Neuronal stem cell (in vitro differentiated cells): Measurements from ENCODE around the gene TNIP1.

Experiments
- DNase-seq: peaks from one replicate; pipeline ENCODE4 v3.0.0-alpha.2; 2013; ENCODE audit warnings: low spot score
- H2AFZ ChIP-seq: one replicate; pipeline ENCODE4 v1.6.1; 2013; ENCODE audit warnings: mild to moderate bottlenecking, low read length, inconsistent platforms
- H2AK5ac ChIP-seq: 2 replicates; pipeline ENCODE4 v1.6.1; 2013; ENCODE audit warnings: low read depth, mild to moderate bottlenecking, inconsistent platforms, low read length, moderate library complexity, mixed read lengths
- H2BK120ac ChIP-seq: 2 replicates; pipeline ENCODE4 v1.6.1; 2013; ENCODE audit warnings: low read depth, mild to moderate bottlenecking, inconsistent platforms, low read length, moderate library complexity, mixed read lengths
- H2BK12ac ChIP-seq: one replicate; pipeline ENCODE4 v1.6.1; 2013; ENCODE audit warnings: low read length, inconsistent platforms
- H2BK15ac ChIP-seq: 2 replicates; pipeline ENCODE4 v1.6.1; 2013; ENCODE audit warnings: mild to moderate bottlenecking, low read length, inconsistent platforms, mixed read lengths
- H2BK5ac ChIP-seq: one replicate; pipeline ENCODE4 v1.6.1; 2013; ENCODE audit warnings: inconsistent platforms, mild to moderate bottlenecking, low read length, moderate library complexity
- H3K14ac ChIP-seq: one replicate; pipeline ENCODE4 v1.6.1; 2013; ENCODE audit warnings: low read length, inconsistent platforms
- H3K18ac ChIP-seq: 2 replicates; pipeline ENCODE4 v1.6.1; 2013; ENCODE audit warnings: low read length, inconsistent platforms
- H3K23ac ChIP-seq: 2 replicates; pipeline ENCODE4 v1.6.1; 2013; ENCODE audit warnings: low read depth, mild to moderate bottlenecking, mixed read lengths, low read length, inconsistent platforms; ENCODE audit not compliant: poor library complexity
- H3K27ac ChIP-seq: replicated peaks from 3 replicates; pipeline ENCODE4 v1.5.1; 2013; ENCODE audit warnings: low read length, inconsistent platforms
- H3K27me3 ChIP-seq, 3 experiments: 2 replicates each; pipeline ENCODE4 v1.6.1; 2013; ENCODE audit warnings: low read length in 3 of 3, mild to moderate bottlenecking in 2 of 3, inconsistent platforms in 1 of 3, low read depth in 1 of 3, mixed read lengths in 1 of 3, moderate library complexity in 1 of 3; ENCODE audit not compliant: control insufficient read depth in 3 of 3, insufficient read depth in 3 of 3
- H3K36me3 ChIP-seq, 2 donors: replicated peaks in 1 of 2; 2 replicates each; pipeline ENCODE4 v1.6.1; 2013; ENCODE audit warnings: low read length in 2 of 2; ENCODE audit not compliant: control insufficient read depth in 2 of 2, insufficient read depth in 2 of 2
- H3K4ac ChIP-seq: 2 replicates; pipeline ENCODE4 v1.6.1; 2013; ENCODE audit warnings: inconsistent platforms, mild to moderate bottlenecking, low read length, moderate library complexity
- H3K4me1 ChIP-seq, 2 donors: 1 replicate in 1 of 2; 2 replicates in 1 of 2; pipeline ENCODE4 v1.6.1; 2013; ENCODE audit warnings: low read length in 2 of 2, low read depth in 1 of 2; ENCODE audit not compliant: control insufficient read depth in 2 of 2, insufficient read depth in 1 of 2
- H3K4me2 ChIP-seq: one replicate; pipeline ENCODE4 v1.6.1; 2013; ENCODE audit warnings: mild to moderate bottlenecking, low read length, inconsistent platforms; ENCODE audit not compliant: insufficient read depth, poor library complexity, severe bottlenecking
- H3K4me3 ChIP-seq, 2 donors: 2 replicates each; pipeline ENCODE4 v1.5.1; 2013; ENCODE audit warnings: low read length in 2 of 2, mild to moderate bottlenecking in 2 of 2, inconsistent platforms in 1 of 2, moderate library complexity in 1 of 2
- H3K79me1 ChIP-seq: one replicate; pipeline ENCODE4 v1.6.1; 2013; ENCODE audit warnings: low read depth, mild to moderate bottlenecking, inconsistent platforms, low read length, moderate library complexity
- H3K9ac ChIP-seq: one replicate; pipeline ENCODE4 v1.6.1; 2013; ENCODE audit warnings: mild to moderate bottlenecking, low read depth, low read length, inconsistent platforms; ENCODE audit not compliant: poor library complexity
- H3K9me3 ChIP-seq, 2 donors: replicated peaks in 1 of 2; 2 replicates each; pipeline versions ENCODE3 to v1.6.1; 2013; ENCODE audit warnings: low read length in 2 of 2, mild to moderate bottlenecking in 2 of 2, inconsistent platforms in 1 of 2, low read depth in 1 of 2, mixed read lengths in 1 of 2, moderate library complexity in 1 of 2; ENCODE audit not compliant: control insufficient read depth in 2 of 2, insufficient read depth in 1 of 2
- H4K8ac ChIP-seq: one replicate; pipeline ENCODE4 v1.6.1; 2013; ENCODE audit warnings: low read depth, mild to moderate bottlenecking, inconsistent platforms, low read length, moderate library complexity
- H4K91ac ChIP-seq: one replicate; pipeline ENCODE4 v1.6.1; 2013; ENCODE audit warnings: low read length, low read depth, mild to moderate bottlenecking, inconsistent platforms; ENCODE audit not compliant: poor library complexity
- WGBS, 2 donors: extraction: QIAGEN DNeasy Blood & Tissue Kit; methylation state at CpG; one replicate each; pipeline ENCODE4 v1.1.7; 2013; ENCODE audit warnings: missing lambda C conversion rate in 2 of 2, mixed read lengths in 1 of 2; ENCODE audit not compliant: insufficient read length in 2 of 2, insufficient replicate concordance in 1 of 2; ENCODE audit errors: extremely low coverage in 2 of 2; 5-methylcytosine and 5-hydroxymethylcytosine counted together

Gene TNIP1

DNA sequence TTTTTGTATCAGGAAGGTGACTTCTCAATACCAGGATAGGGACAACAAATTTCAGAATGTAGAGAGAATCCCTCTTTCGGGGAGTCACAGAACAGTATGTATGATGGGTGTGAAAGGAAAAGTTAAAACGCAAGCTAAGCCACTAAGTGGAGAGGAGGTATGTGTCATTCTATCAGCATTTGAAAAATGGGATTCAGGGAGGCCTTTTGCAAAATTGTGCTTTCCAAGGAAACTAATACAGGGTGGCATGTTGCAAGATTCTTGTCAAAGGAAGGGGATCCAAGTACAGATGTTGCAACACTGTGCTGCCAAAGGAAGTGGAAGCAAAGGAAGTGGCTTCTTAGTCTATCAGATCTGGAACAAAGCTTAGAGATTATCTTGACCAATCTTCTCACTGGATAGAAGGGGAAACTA lies 12.6 kb upstream of the TNIP1 start:
- no peaks in the 10 kb centered on the region for H3K36me3 ChIP-seq
- no peak overlapping the region for H3K4me3 ChIP-seq
- no peak overlapping the region for H4K91ac ChIP-seq
- no peak overlapping the region for H3K27ac ChIP-seq
- no peaks in the 10 kb centered on the region for H3K79me1 ChIP-seq
- no peak overlapping the region for H2AK5ac ChIP-seq
- no peak overlapping the region for H2BK5ac ChIP-seq
- no peak overlapping the region for H3K23ac ChIP-seq
- H2BK15ac ChIP-seq, result no peak overlapping the region
- H3K4me2 ChIP-seq, result no peak overlapping the region
- H3K27me3 ChIP-seq, result no peaks in the 10 kb centered on the region
- H3K14ac ChIP-seq, result no peak overlapping the region
- H4K8ac ChIP-seq, result no peak overlapping the region
- no peak overlapping the region for H3K9ac ChIP-seq
- DNase-seq, result no peak
- H3K9me3 ChIP-seq, result no peaks in the 10 kb centered on the region
- H3K18ac ChIP-seq, result no peak overlapping the region
- H2BK120ac ChIP-seq, result no peak overlapping the region
- no peak overlapping the region for H2BK12ac ChIP-seq
- H3K4me1 ChIP-seq, result peaks cover 0 to 5% of the 10 kb centered on the region in 2 donors
- no peak overlapping the region for H3K4ac ChIP-seq
- no CpG with 5 or more reads among the region's 2 CpGs for WGBS, 2 donors
- H2AFZ ChIP-seq, result no peak overlapping the region

DNA sequence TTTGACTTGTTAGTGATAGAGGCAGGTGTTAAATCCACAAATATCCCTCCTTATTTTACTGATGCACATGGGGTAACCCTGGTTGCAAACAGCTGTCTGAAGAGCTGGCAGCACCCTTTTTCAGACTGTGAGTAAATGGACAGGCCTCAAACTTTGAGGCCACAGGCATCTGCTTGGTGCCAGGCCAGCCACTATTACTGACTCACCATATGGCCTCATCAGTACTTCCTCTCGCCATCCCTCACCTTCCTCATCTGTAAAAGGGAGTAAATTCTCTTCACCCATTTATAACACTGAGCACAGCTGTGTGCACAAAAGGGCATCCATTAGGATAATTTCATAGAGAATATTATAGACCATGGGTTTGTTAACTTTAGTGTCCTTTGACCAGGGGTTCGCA lies 11.9 kb upstream of the TNIP1 start:
- H2BK12ac ChIP-seq, result no peak overlapping the region
- no peak overlapping the region for H3K14ac ChIP-seq
- H3K4me2 ChIP-seq, result no peak overlapping the region
- H3K9me3 ChIP-seq, result no peaks in the 10 kb centered on the region
- no peak for DNase-seq
- H3K36me3 ChIP-seq, result no peaks in the 10 kb centered on the region
- no peak overlapping the region for H4K91ac ChIP-seq
- no peak overlapping the region for H3K9ac ChIP-seq
- H3K27ac ChIP-seq, result no peak overlapping the region
- H4K8ac ChIP-seq, result no peak overlapping the region
- H3K18ac ChIP-seq, result no peak overlapping the region
- H2BK5ac ChIP-seq, result no peak overlapping the region
- H3K4me3 ChIP-seq, result no peak overlapping the region
- H3K23ac ChIP-seq, result no peak overlapping the region
- no peaks in the 10 kb centered on the region for H3K27me3 ChIP-seq
- H3K4ac ChIP-seq, result no peak overlapping the region
- no peak overlapping the region for H2BK15ac ChIP-seq
- H2AK5ac ChIP-seq, result no peak overlapping the region
- no CpG with 5 or more reads among the region's 2 CpGs for WGBS, 2 donors
- no peak overlapping the region for H2BK120ac ChIP-seq
- peaks cover 0 to 5% of the 10 kb centered on the region in 2 donors for H3K4me1 ChIP-seq
- no peak overlapping the region for H2AFZ ChIP-seq
- H3K79me1 ChIP-seq, result no peaks in the 10 kb centered on the region

DNA sequence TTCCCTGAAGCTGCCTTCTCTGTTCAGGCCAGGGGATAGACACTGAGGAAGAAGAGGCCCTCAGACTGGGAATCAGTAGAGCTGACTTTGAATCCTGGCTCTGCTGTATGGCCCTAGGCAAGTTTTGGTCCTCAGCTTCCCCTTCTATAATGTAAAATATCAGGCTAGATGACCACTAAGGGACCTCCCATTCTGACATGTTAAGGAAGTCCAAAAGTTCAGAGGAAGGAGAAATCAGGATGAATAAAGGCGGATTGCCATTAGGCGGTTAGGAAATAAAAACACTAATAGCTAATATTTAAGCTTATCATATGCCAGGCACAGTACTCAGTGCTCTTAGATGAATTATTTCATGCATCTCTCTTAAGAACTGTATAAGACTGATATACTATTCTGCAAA lies 8.9 kb upstream of the TNIP1 start:
- H4K8ac ChIP-seq, result no peak overlapping the region
- no peaks in the 10 kb centered on the region for H3K4me1 ChIP-seq
- no peak overlapping the region for H2BK120ac ChIP-seq
- H3K79me1 ChIP-seq, result no peaks in the 10 kb centered on the region
- H2BK15ac ChIP-seq, result no peak overlapping the region
- H3K27ac ChIP-seq, result no peak overlapping the region
- H3K4me2 ChIP-seq, result no peak overlapping the region
- no peak overlapping the region for H3K4ac ChIP-seq
- H2AFZ ChIP-seq, result no peak overlapping the region
- no peak overlapping the region for H2AK5ac ChIP-seq
- no peak overlapping the region for H4K91ac ChIP-seq
- no peaks in the 10 kb centered on the region for H3K36me3 ChIP-seq
- no peak for DNase-seq
- H2BK12ac ChIP-seq, result no peak overlapping the region
- no CpG with 5 or more reads among the region's 2 CpGs for WGBS, 2 donors
- no peak overlapping the region for H3K18ac ChIP-seq
- no peak overlapping the region for H3K23ac ChIP-seq
- H3K4me3 ChIP-seq, result no peak overlapping the region
- no peak overlapping the region for H3K9ac ChIP-seq
- no peak overlapping the region for H2BK5ac ChIP-seq
- no peaks in the 10 kb centered on the region for H3K9me3 ChIP-seq
- no peak overlapping the region for H3K14ac ChIP-seq
- H3K27me3 ChIP-seq, result peaks cover 0 to 10% (median 0%) of the 10 kb centered on the region in 3 experiments

DNA sequence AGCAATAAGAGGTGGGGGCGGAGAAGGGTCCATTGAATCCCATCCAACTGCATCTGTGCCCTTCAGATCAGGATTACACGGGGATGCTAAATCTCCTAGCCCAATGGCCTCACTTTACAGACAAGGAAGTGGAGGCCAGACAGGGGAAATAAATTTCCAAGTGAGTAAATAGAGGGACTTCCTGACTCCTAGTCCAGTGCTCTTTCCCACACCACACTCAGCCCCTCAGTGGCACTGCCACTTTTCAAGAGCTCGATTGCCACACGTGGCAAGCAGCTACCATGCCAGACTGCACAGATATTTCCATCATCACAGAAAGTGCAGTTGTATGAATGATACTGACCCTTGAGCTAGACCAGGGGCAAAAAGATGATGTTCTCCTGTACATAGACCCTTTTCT lies 8.2 kb upstream of the TNIP1 start:
- H3K4me2 ChIP-seq, result no peak overlapping the region
- H4K91ac ChIP-seq, result no peak overlapping the region
- no peak overlapping the region for H4K8ac ChIP-seq
- no peaks in the 10 kb centered on the region for H3K9me3 ChIP-seq
- H3K27me3 ChIP-seq, result peaks cover 0 to 10% (median 0%) of the 10 kb centered on the region in 3 experiments
- H2AK5ac ChIP-seq, result no peak overlapping the region
- H3K36me3 ChIP-seq, result no peaks in the 10 kb centered on the region
- DNase-seq, result no peak
- no peak overlapping the region for H3K4me3 ChIP-seq
- no peak overlapping the region for H2BK120ac ChIP-seq
- no peaks in the 10 kb centered on the region for H3K4me1 ChIP-seq
- H3K18ac ChIP-seq, result no peak overlapping the region
- no peak overlapping the region for H2BK12ac ChIP-seq
- H3K9ac ChIP-seq, result no peak overlapping the region
- H3K27ac ChIP-seq, result no peak overlapping the region
- no CpG with 5 or more reads among the region's 4 CpGs for WGBS, 2 donors
- no peak overlapping the region for H3K23ac ChIP-seq
- H3K14ac ChIP-seq, result no peak overlapping the region
- H2AFZ ChIP-seq, result no peak overlapping the region
- H3K4ac ChIP-seq, result no peak overlapping the region
- H2BK15ac ChIP-seq, result no peak overlapping the region
- H2BK5ac ChIP-seq, result no peak overlapping the region
- no peaks in the 10 kb centered on the region for H3K79me1 ChIP-seq
